ENCODE data around the gene C14orf119. TPM values are rescaled to one million over a fixed set of nuclear protein-coding genes. Genes with fewer than 3 reads are reported as not detected.

Gene C14orf119
- total and polyA plus RNA-seq, 12 donors = 23.9 to 206 (median 51.8) TPM

DNA sequence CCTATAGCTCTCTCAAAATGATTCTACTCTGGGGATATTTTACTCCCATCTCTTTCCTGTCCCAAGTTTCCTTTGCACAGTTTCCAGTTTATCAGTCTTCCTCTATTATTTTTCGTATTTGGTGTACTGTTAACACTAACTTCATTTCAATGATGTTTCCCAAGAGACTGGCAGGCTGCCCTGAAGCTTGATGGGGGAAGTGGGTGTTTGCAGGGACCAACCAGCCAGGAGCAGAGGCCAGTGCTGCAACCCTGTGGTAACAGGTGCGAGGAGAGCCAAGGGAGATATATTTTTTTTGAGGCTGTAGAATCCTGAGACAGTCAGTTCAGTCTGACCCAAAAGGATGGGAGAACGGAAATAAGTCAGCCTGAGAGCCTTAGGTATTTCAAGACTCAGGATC, 35.6 kb downstream of the C14orf119 start:
- intact Hi-C loops (cut with DNase I) = no loop called here

DNA sequence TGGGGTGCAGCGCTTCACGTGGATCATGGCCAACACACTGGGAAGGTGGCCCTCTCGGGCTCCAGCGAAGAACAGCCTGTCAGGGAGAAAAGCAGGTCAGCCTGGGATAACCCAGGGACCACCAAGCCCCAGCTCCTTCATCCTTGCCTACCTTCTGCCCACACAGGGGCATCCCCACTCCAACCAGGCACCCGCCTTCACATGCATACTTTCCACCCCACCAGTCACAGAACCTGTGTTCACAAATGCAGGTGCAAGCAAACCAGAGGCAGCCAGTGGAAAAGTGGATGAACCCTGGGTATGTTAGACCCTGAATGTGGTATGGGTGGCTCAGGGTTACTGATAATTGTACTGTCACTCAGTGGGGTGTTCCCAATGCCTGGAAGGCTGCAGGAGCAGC, 36.2 kb downstream of the C14orf119 start:
- TF ChIP-seq POLR2A (IDR thresholded peaks at IDR 0.05) = no peak
- TF ChIP-seq, protein P1, sequence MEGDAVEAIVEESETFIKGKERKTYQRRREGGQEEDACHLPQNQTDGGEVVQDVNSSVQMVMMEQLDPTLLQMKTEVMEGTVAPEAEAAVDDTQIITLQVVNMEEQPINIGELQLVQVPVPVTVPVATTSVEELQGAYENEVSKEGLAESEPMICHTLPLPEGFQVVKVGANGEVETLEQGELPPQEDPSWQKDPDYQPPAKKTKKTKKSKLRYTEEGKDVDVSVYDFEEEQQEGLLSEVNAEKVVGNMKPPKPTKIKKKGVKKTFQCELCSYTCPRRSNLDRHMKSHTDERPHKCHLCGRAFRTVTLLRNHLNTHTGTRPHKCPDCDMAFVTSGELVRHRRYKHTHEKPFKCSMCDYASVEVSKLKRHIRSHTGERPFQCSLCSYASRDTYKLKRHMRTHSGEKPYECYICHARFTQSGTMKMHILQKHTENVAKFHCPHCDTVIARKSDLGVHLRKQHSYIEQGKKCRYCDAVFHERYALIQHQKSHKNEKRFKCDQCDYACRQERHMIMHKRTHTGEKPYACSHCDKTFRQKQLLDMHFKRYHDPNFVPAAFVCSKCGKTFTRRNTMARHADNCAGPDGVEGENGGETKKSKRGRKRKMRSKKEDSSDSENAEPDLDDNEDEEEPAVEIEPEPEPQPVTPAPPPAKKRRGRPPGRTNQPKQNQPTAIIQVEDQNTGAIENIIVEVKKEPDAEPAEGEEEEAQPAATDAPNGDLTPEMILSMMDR (IDR thresholded peaks at IDR 0.05) = no peak
- Histone ChIP-seq H3K27me3 (no peaks in the 10 kb centered on the region), H3K27ac (no peak overlapping the region), H3K36me3 (replicated peaks in 1 of 2) (peaks cover 0 to 11% of the 10 kb centered on the region in 2 donors), H3K4me1 (replicated peaks in 1 of 2) (peaks cover 0 to 6% of the 10 kb centered on the region in 2 donors), H3K4me3 (no peak overlapping the region), H3K9me3 (replicated peaks in 1 of 3) (no peaks in the 10 kb centered on the region)
- intact Hi-C loops (cut with DNase I) = no loop called here
- DNase-seq = no peak
- WGBS, 4 donors = 91 to 100% (median 96%) methylated on average over 4 to 5 of the region's 5 CpGs

More for the DNA sequence above, 35.6 kb downstream of the C14orf119 start:
- WGBS, 4 donors = 58 to 75% (median 66%) methylated on average over 3 of the region's 3 CpGs
- Histone ChIP-seq H3K27me3 (no peaks in the 10 kb centered on the region), H3K36me3 (replicated peaks in 1 of 2) (peaks cover 0 to 11% of the 10 kb centered on the region in 2 donors), H3K9me3 (replicated peaks in 1 of 3) (no peaks in the 10 kb centered on the region), H3K4me1 (replicated peaks in 1 of 2) (peaks cover 0 to 6% of the 10 kb centered on the region in 2 donors), H3K27ac (no peak overlapping the region), H3K4me3 (no peak overlapping the region)
- peak in 2 of 7 donors; percentile 61 to 71 for DNase-seq
- TF ChIP-seq, protein P1 (IDR thresholded peaks at IDR 0.05) = no peak

DNA sequence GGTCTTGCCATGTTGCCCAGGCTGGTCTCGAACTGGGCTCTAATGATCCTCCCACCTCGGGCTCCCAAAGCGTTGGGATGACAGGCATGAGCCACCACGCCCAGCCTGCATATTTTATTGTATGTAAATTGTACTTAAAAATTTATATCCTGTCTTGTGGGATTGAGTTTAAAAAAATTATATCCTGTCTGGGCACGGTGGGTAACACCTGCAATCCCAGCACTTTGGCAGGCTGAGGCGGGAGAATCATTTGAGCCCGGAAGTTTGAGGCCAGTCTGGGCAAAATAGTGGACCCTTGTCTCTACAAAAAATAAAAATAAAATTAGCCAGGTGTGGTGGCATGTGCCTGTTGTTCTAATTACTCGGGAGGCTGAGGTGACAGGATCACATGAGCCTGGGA, 37.7 kb downstream of the C14orf119 start:
- Histone ChIP-seq H3K4me1 (replicated peaks in 1 of 2) (peaks cover 0 to 6% of the 10 kb centered on the region in 2 donors), H3K4me3 (no peak overlapping the region), H3K9me3 (replicated peaks in 1 of 3) (no peaks in the 10 kb centered on the region), H3K27ac (no peak overlapping the region), H3K27me3 (no peaks in the 10 kb centered on the region), H3K36me3 (replicated peaks in 1 of 2) (peaks cover 0 to 21% of the 10 kb centered on the region in 2 donors)
- DNase-seq = no peak
- intact Hi-C loops (cut with DNase I) = no loop called here
- no peak for TF ChIP-seq POLR2A (IDR thresholded peaks at IDR 0.05)
- TF ChIP-seq, protein P1 (IDR thresholded peaks at IDR 0.05) = no peak
- WGBS, 4 donors = 85 to 90% (median 88%) methylated on average over 8 of the region's 8 CpGs

DNA sequence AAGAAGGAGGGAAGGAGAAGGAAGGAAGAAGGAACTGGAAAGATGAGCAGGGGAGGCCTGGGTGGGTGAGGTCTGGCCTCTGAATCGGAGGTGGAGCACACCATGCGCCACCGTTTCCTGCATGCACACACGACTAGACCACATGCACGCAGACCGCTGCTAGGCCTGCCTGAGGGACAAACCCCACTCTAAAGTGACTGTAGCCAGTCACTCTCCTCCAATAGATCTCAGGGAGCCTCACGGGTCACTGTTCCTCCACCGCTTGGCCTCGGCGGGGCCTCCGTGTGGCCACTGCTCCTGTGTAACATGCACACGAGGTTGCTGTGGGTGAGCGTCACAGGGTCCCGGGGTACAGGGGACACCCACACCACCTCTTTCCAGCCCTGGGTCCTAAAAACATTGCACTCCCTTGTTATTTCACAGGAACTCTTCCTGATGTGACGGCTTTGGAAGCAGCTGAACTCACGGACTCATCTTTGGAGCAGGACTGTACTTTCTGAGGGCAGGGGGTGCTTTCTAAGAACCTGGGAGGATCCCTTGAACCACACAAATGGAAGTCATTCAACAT, 41.3 kb downstream of the C14orf119 start:
- peaks cover 0 to 39% of the 10 kb centered on the region in 2 donors for H3K36me3 ChIP-seq (replicated peaks in 1 of 2)
- no peak for DNase-seq
- no peak overlapping the region for H3K4me3 ChIP-seq
- TF ChIP-seq, protein P1 (IDR thresholded peaks at IDR 0.05) = no peak
- H3K27ac ChIP-seq = no peak overlapping the region
- no peaks in the 10 kb centered on the region for H3K4me1 ChIP-seq (replicated peaks in 1 of 2)
- H3K27me3 ChIP-seq = no peaks in the 10 kb centered on the region
- intact Hi-C loops (cut with DNase I) = no loop called here
- no peaks in the 10 kb centered on the region for H3K9me3 ChIP-seq (replicated peaks in 1 of 3)
- WGBS, 4 donors = 88 to 91% (median 90%) methylated on average over 8 to 16 of the region's 16 CpGs

Data from adrenal gland (tissue), 12 donors.